Gastroesophageal sphincter (tissue), 3 donors: Measurements from ENCODE around the gene ERBIN.

Source experiments
- CTCF ChIP-seq, 4 experiments: fragments of 200-600 bp in 2 of 4; fragments of 450-650 bp in 2 of 4; sonication (generic) in 1 of 4; IDR thresholded peaks; one replicate each; pipeline ENCODE4 v1.5.1; 2017 to 2019; ENCODE audit warnings: antibody characterized with exemption in 4 of 4, mild to moderate bottlenecking in 2 of 4, moderate library complexity in 2 of 4
- EP300 ChIP-seq: sonication (generic); formaldehyde crosslinking; IDR thresholded peaks from one replicate; pipeline ENCODE4 v1.6.1; 2017; ENCODE audit warnings: antibody characterized with exemption, mild to moderate bottlenecking
- POLR2A ChIP-seq, 2 donors: fragments of 450-650 bp; IDR thresholded peaks; one replicate each; pipeline ENCODE4 v1.6.1; 2017; ENCODE audit warnings: antibody characterized with exemption in 2 of 2, mild to moderate bottlenecking in 2 of 2, moderate library complexity in 1 of 2
- POLR2AphosphoS5 ChIP-seq: sonication (generic); formaldehyde crosslinking; IDR thresholded peaks from one replicate; pipeline ENCODE4 v1.6.1; 2017; ENCODE audit warnings: antibody characterized with exemption

- TF ChIP-seq POLR2A (IDR thresholded peaks at IDR 0.05) (no peak), CTCF (IDR thresholded peaks at IDR 0.05) (no peak), POLR2AphosphoS5 (no peak), EP300 (no peak)
Measured at GRCh38 chr5:66004216-66004615, 77.8 kb downstream of the ERBIN start.
